ENCODE data around the gene SIRPG.

- no peak for TF ChIP-seq POLR2A (IDR thresholded peaks at IDR 0.05; ENCODE audit: low read length)
- no peak for TF ChIP-seq GATA1 (IDR thresholded peaks at IDR 0.05; ENCODE audit: low read depth, low read length)
Measured at GRCh38 chr20:1618954-1619540, 38.5 kb downstream of the SIRPG start.

Data from erythroblast (primary cell).